IPS-15b (cell line): ENCODE data around the gene IL13RA2.

Experiments used
- H3K27me3 ChIP-seq: one replicate; pipeline ENCODE4 v1.6.1; 2013; ENCODE audit warnings: low read length; ENCODE audit not compliant: control insufficient read depth, insufficient read depth
- H3K36me3 ChIP-seq: one replicate; pipeline ENCODE4 v1.6.1; 2013; ENCODE audit warnings: low read length; ENCODE audit not compliant: control insufficient read depth, insufficient read depth
- H3K4me1 ChIP-seq: one replicate; pipeline ENCODE4 v1.6.1; 2013; ENCODE audit warnings: mild to moderate bottlenecking, low read length; ENCODE audit not compliant: control insufficient read depth, insufficient read depth
- H3K4me3 ChIP-seq: one replicate; pipeline ENCODE4 v1.5.1; 2013; ENCODE audit warnings: low read depth, low read length
- H3K9ac ChIP-seq: one replicate; pipeline ENCODE4 v1.6.1; 2013; ENCODE audit warnings: low read depth, mild to moderate bottlenecking, low read length
- H3K9me3 ChIP-seq: one replicate; pipeline ENCODE4 v1.6.1; 2013; ENCODE audit warnings: mild to moderate bottlenecking, low read length; ENCODE audit not compliant: control insufficient read depth, insufficient read depth

Gene IL13RA2, protein sequence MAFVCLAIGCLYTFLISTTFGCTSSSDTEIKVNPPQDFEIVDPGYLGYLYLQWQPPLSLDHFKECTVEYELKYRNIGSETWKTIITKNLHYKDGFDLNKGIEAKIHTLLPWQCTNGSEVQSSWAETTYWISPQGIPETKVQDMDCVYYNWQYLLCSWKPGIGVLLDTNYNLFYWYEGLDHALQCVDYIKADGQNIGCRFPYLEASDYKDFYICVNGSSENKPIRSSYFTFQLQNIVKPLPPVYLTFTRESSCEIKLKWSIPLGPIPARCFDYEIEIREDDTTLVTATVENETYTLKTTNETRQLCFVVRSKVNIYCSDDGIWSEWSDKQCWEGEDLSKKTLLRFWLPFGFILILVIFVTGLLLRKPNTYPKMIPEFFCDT

GRCh38 chrX:115017455-115017854 is at the start of gene IL13RA2:
TSS of gene IL13RA2 (minus strand) at chrX:115017616. CDS start at chrX:115017269, 347 bp downstream.
- Histone ChIP-seq H3K9me3 (no peaks in the 10 kb centered on the region), H3K36me3 (no peaks in the 10 kb centered on the region), H3K27me3 (no peaks in the 10 kb centered on the region), H3K4me3 (no peak within 1 kb of the TSS), H3K9ac (no peak within 1 kb of the TSS), H3K4me1 (no peaks in the 10 kb centered on the region)

DNA sequence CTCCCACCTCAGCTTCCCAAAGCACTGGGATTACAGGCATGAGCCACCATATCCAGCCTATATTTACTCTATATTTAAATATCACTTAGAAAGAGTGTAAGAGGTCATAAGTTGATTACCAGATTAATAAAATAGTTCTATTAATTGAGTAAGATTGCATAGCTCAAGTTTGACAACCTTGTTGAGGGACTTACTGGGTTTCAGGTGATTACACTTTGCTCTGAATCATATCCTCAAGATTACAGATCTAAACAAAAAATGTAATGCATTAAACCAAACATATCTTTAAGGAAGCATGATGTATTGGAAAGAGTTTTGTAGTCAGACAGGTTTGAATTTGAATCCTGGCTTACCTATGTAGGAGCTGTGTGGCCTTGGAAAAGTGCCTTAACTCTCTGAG is 47.9 kb upstream of the IL13RA2 start:
- Histone ChIP-seq H3K4me3 (no peak overlapping the region), H3K9me3 (no peaks in the 10 kb centered on the region), H3K4me1 (no peaks in the 10 kb centered on the region), H3K27me3 (no peaks in the 10 kb centered on the region), H3K9ac (no peak overlapping the region), H3K36me3 (no peaks in the 10 kb centered on the region)

GRCh38 chrX:115060013-115060412 is 42.6 kb upstream of the IL13RA2 start:
- Histone ChIP-seq H3K4me3 (no peak overlapping the region), H3K36me3 (no peaks in the 10 kb centered on the region), H3K4me1 (no peaks in the 10 kb centered on the region), H3K9me3 (no peaks in the 10 kb centered on the region), H3K27me3 (peaks cover 2% of the 10 kb centered on the region), H3K9ac (no peak overlapping the region)

- H3K9ac ChIP-seq = no peak overlapping the region
- H3K9me3 ChIP-seq = no peaks in the 10 kb centered on the region
- peaks cover 2% of the 10 kb centered on the region for H3K27me3 ChIP-seq
- H3K4me3 ChIP-seq = no peak overlapping the region
- H3K36me3 ChIP-seq = no peaks in the 10 kb centered on the region
- no peaks in the 10 kb centered on the region for H3K4me1 ChIP-seq
Observed at GRCh38 chrX:115058276-115058675, 40.9 kb upstream of the IL13RA2 start.

DNA sequence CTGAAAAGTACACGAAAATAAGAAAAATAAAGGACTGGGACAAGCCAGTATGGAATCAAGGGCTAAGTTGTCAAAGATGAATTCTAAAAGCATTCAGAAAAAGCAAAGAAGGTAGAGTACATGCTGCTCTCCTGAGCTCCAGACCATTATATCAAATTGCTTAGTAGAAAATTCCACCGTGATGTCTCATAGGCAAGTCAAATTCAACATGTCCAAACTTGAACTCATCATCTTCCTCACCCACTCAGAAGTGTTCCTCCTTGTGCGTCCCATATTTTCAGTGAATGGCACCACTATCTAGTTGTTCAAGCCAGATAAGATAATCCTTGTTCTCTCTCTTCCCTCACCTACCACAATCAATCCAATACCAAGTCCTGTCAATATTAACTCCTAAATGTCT is 37.5 kb upstream of the IL13RA2 start:
- H3K4me3 ChIP-seq = no peak overlapping the region
- no peaks in the 10 kb centered on the region for H3K4me1 ChIP-seq
- no peak overlapping the region for H3K9ac ChIP-seq
- H3K9me3 ChIP-seq = no peaks in the 10 kb centered on the region
- peaks cover 2% of the 10 kb centered on the region for H3K27me3 ChIP-seq
- no peaks in the 10 kb centered on the region for H3K36me3 ChIP-seq

DNA sequence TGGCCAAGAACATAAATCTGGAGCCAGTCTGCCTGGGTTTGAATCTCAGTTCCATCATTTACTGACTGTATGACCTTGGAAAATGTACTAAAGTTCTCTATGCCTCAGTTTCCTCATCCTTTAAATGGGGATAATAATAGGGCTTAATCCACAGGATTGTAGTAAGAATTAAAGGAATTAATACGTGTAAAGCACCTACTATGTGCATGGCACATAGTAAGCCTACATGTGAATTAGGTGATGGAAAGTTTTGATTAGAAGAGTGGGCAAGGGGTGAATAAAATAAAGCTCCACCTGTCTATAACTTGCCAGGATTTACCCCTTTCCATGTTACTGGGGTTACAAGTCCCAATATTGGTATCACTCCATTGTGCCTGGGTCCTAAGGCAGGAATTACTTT is 35.8 kb upstream of the IL13RA2 start:
- Histone ChIP-seq H3K27me3 (peaks cover 2% of the 10 kb centered on the region), H3K4me3 (no peak overlapping the region), H3K9me3 (no peaks in the 10 kb centered on the region), H3K9ac (no peak overlapping the region), H3K36me3 (no peaks in the 10 kb centered on the region), H3K4me1 (no peaks in the 10 kb centered on the region)

- Histone ChIP-seq H3K27me3 (no peaks in the 10 kb centered on the region), H3K9ac (no peak overlapping the region), H3K4me1 (no peaks in the 10 kb centered on the region), H3K9me3 (no peaks in the 10 kb centered on the region), H3K36me3 (no peaks in the 10 kb centered on the region), H3K4me3 (no peak overlapping the region)
Observed at GRCh38 chrX:115047715-115048114, 30.3 kb upstream of the IL13RA2 start.

GRCh38 chrX:115047181-115047580 is 29.8 kb upstream of the IL13RA2 start:
- Histone ChIP-seq H3K4me3 (no peak overlapping the region), H3K4me1 (no peaks in the 10 kb centered on the region), H3K9ac (no peak overlapping the region), H3K36me3 (no peaks in the 10 kb centered on the region), H3K9me3 (no peaks in the 10 kb centered on the region), H3K27me3 (no peaks in the 10 kb centered on the region)

- H3K27me3 ChIP-seq = no peaks in the 10 kb centered on the region
- H3K4me1 ChIP-seq = no peaks in the 10 kb centered on the region
- no peak overlapping the region for H3K4me3 ChIP-seq
- H3K9ac ChIP-seq = no peak overlapping the region
- H3K36me3 ChIP-seq = no peaks in the 10 kb centered on the region
- no peaks in the 10 kb centered on the region for H3K9me3 ChIP-seq
Observed at GRCh38 chrX:115040417-115040816, 23.0 kb upstream of the IL13RA2 start.

DNA sequence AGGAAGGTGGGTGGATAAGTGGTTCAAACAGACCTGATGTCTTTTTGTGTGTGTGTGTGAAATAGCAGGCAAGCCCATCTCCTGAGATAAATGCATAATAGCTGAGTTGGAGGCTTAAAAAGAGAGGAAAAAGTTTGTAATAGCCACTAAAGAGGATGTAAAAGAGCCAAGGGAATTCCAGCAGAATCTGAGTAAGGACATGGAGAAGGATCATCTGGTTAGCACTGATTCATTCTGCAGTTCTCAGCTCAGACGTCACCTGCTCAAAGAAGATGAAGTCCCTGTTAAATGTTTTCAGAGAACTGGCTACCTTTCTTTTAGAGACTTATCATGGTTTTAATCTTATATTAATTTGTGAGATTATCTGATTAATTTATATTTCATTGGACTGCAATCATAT is 21.0 kb upstream of the IL13RA2 start:
- H3K9me3 ChIP-seq = no peaks in the 10 kb centered on the region
- no peak overlapping the region for H3K9ac ChIP-seq
- H3K4me1 ChIP-seq = no peaks in the 10 kb centered on the region
- H3K36me3 ChIP-seq = no peaks in the 10 kb centered on the region
- no peak overlapping the region for H3K4me3 ChIP-seq
- H3K27me3 ChIP-seq = no peaks in the 10 kb centered on the region

GRCh38 chrX:115036029-115036428 is 18.6 kb upstream of the IL13RA2 start:
- no peaks in the 10 kb centered on the region for H3K27me3 ChIP-seq
- no peaks in the 10 kb centered on the region for H3K36me3 ChIP-seq
- H3K4me3 ChIP-seq = no peak overlapping the region
- no peaks in the 10 kb centered on the region for H3K9me3 ChIP-seq
- H3K4me1 ChIP-seq = no peaks in the 10 kb centered on the region
- H3K9ac ChIP-seq = no peak overlapping the region

GRCh38 chrX:115031989-115032388 is 14.6 kb upstream of the IL13RA2 start:
- Histone ChIP-seq H3K4me3 (no peak overlapping the region), H3K4me1 (no peaks in the 10 kb centered on the region), H3K36me3 (no peaks in the 10 kb centered on the region), H3K27me3 (no peaks in the 10 kb centered on the region), H3K9me3 (no peaks in the 10 kb centered on the region), H3K9ac (no peak overlapping the region)
